Hair follicle dermal papilla cell (primary cell): ENCODE data around the gene TMEM43. TPM values are rescaled to one million over a fixed set of nuclear protein-coding genes. Genes with fewer than 3 reads are reported as not detected.

Source experiments
- total RNA-seq: library from RNA; depleted of rRNA; stranded (reverse); fragments of >200 nt; gene quantifications from 2 replicates; pipeline ENCODE4 v1.2.3, GENCODE V29; 2012

TMEM43 gene, protein sequence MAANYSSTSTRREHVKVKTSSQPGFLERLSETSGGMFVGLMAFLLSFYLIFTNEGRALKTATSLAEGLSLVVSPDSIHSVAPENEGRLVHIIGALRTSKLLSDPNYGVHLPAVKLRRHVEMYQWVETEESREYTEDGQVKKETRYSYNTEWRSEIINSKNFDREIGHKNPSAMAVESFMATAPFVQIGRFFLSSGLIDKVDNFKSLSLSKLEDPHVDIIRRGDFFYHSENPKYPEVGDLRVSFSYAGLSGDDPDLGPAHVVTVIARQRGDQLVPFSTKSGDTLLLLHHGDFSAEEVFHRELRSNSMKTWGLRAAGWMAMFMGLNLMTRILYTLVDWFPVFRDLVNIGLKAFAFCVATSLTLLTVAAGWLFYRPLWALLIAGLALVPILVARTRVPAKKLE
- 149 and 156 TPM in 2 replicates for total RNA-seq

DNA sequence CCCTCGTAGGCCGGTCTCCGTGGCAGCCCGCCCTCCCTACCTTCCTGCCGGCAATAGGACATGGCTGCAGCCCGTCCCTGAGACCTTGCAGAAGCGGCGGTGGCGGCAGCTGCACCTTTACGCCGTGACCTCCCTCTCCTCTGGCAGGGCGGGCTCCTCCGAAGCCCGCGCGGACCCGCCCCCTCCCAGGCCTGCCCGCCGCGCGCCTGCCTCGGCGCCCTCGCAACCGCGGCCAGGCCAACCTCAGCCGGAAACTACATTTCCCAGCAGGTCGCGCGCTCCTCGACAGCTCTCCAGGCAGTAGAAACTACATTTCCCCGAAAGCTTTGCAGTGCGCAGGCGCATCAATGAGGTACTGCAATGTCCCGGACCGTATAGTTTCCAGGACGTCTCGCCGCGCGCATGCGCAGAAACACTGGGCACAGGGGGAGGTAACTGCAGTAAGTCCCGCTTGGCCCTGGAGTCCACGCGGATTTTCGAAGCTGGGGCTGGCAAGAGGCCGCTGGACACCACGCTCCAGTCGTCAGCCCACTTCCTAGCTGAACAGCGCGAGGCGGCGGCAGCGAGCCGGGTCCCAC, at the start of gene TMEM43, which contains the start of gene CHCHD4:
TMEM43 (plus strand) TSS at position 438 of the 578 bp plus-strand sequence. CDS start 142 bp downstream, outside the sequence.
CHCHD4 (minus strand) TSS at position 256 of the 578 bp plus-strand sequence; CDS start at position 62, 194 bp downstream.

DNA sequence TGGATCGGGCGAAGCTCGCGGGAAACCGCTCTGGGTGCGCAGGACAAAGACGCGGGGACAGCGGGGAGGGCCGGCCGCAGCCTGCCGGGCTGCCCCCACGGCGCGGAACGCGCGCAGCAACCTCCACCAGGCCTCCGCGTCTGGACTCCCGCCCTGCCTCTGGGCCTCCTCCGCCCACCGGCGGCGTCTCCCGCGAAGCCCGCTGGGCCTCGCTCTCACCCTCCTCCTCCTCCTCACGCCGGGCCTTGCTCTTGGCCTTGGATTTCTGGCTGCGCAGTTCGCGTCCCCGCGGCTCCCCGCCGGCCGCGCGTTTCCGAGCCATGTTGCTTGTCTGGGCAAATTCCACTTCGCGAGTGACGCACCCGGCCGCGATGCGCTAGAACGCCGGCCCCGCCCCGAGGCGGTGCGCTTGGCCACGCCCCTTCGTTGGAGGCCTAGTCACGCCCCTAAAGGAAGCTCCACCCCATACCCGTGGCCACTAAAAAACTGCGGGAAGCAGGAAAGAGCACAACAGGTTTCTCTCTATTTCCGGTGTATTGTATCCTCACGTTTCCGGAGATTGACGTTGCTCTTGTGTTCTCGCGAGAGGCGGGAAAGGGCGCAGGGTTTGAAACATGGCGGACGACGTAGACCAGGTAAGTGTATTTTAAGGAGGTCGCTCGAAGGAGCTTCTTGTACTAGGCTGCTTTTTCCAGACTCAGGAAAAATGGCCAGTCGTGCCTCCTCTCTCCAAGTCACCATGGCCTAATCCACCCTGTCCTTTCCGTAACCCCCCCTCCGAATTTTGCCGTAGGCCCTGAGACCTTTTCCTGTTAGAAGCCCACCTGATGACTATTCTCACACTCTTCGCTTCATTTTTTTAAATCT, 53.6 kb downstream of the TMEM43 start, which contains the start of the genes LSM3 and XPC:
LSM3 (plus strand) TSS at position 571 of the 867 bp plus-strand sequence; CDS start at position 615, 44 bp downstream.
XPC (minus strand) TSS at position 355 of the 867 bp plus-strand sequence; CDS start at position 322, 33 bp downstream.

Other genes starting within 250 kb of the TMEM43 start
- not detected in 2 replicates for gene WNT7A, start 245.0 kb upstream of the TMEM43 start, total RNA-seq
- 8.0 and 10.2 TPM in 2 replicates for gene CHCHD4, start 182 bp upstream of the TMEM43 start, total RNA-seq
- 56.0 and 56.2 TPM in 2 replicates for gene XPC, start 53.5 kb downstream of the TMEM43 start, total RNA-seq
- 2.9 and 3.9 TPM in 2 replicates for gene LSM3, start 53.8 kb downstream of the TMEM43 start, total RNA-seq